AG09319 (cell line): Measurements from ENCODE around the gene RNF212B.
"Not testable (repeated sequence)": the region's sequence is repeated elsewhere in the genome, so short reads cannot be mapped to it uniquely, and the experiment has no call there.

Source experiments
- DNase-seq: peaks from one replicate; pipeline ENCODE4 v3.0.0-alpha.2; 2010; ENCODE audit warnings: low read depth; ENCODE audit errors: extremely low read depth
- CTCF ChIP-seq: IDR thresholded peaks from 2 replicates; pipeline ENCODE4 v1.5.1; 2011; ENCODE audit warnings: low read depth, mild to moderate bottlenecking, inconsistent platforms, low read length, moderate library complexity

The RNF212B gene

GRCh38 chr14:23228812-23229211, 8.9 kb upstream of the RNF212B start:
- TF ChIP-seq CTCF, result no peak
- DNase-seq, result no peak

- DNase-seq, result not testable (repeated sequence)
Measured at GRCh38 chr14:23232241-23232808, 5.4 kb upstream of the RNF212B start.

GRCh38 chr14:23240661-23241060, 2.9 kb downstream of the RNF212B start:
- no peak for TF ChIP-seq CTCF
- no peak for DNase-seq

- not testable (repeated sequence) for DNase-seq
Measured at GRCh38 chr14:23241061-23241715, 3.5 kb downstream of the RNF212B start.

GRCh38 chr14:23242076-23242475, 4.3 kb downstream of the RNF212B start:
- no peak for TF ChIP-seq CTCF
- DNase-seq, result no peak

GRCh38 chr14:23243066-23243465, 5.3 kb downstream of the RNF212B start:
- TF ChIP-seq CTCF, result no peak

GRCh38 chr14:23245282-23245681, 7.5 kb downstream of the RNF212B start:
- no peak for DNase-seq
- TF ChIP-seq CTCF, result no peak

More at GRCh38 chr14:23243066-23243465, 5.3 kb downstream of the RNF212B start:
- no peak for DNase-seq

GRCh38 chr14:23248601-23249000, 10.9 kb downstream of the RNF212B start:
- TF ChIP-seq CTCF, result no peak
- DNase-seq, result no peak
